Liver (tissue), 9 donors: Measurements from ENCODE around the gene DENND4A. TPM values are rescaled to one million over a fixed set of nuclear protein-coding genes. Genes with fewer than 3 reads are reported as not detected.

Source experiments
- DNase-seq: peaks from one replicate; pipeline ENCODE4 v3.0.0-alpha.2; 2017; ENCODE audit warnings: low spot score
- H3K27ac ChIP-seq, 2 donors: one replicate each; pipeline ENCODE4 v1.7.0; 2013; ENCODE audit warnings: inconsistent platforms in 2 of 2, low read length in 2 of 2, control low read depth in 1 of 2, low read depth in 1 of 2, mild to moderate bottlenecking in 1 of 2
- H3K27me3 ChIP-seq, 4 donors: one replicate each; pipeline versions ENCODE4 v1.6.1 to v1.7.0; 2013; ENCODE audit warnings: low read length in 3 of 4, inconsistent platforms in 1 of 4, mild to moderate bottlenecking in 1 of 4, moderate library complexity in 1 of 4; ENCODE audit not compliant: control insufficient read depth in 4 of 4, insufficient read depth in 4 of 4
- H3K36me3 ChIP-seq, 4 donors: one replicate each; pipeline versions ENCODE4 v1.6.1 to v1.7.0; 2013; ENCODE audit warnings: low read length in 3 of 4, mild to moderate bottlenecking in 3 of 4, low read depth in 1 of 4, moderate library complexity in 1 of 4; ENCODE audit not compliant: control insufficient read depth in 4 of 4, insufficient read depth in 3 of 4
- H3K4me1 ChIP-seq, 4 donors: one replicate each; pipeline versions ENCODE4 v1.6.1 to v1.7.0; 2013; ENCODE audit warnings: low read length in 3 of 4, mild to moderate bottlenecking in 3 of 4, moderate library complexity in 1 of 4; ENCODE audit not compliant: control insufficient read depth in 4 of 4, insufficient read depth in 4 of 4
- H3K4me3 ChIP-seq, 3 donors: one replicate each; pipeline versions ENCODE4 v1.6.1 to v1.7.0; 2013; ENCODE audit warnings: low read length in 3 of 3, control low read depth in 1 of 3, low read depth in 1 of 3, mild to moderate bottlenecking in 1 of 3
- H3K9ac ChIP-seq, 2 donors: one replicate each; pipeline ENCODE4 v1.7.0; 2013; ENCODE audit warnings: low read length in 2 of 2, mild to moderate bottlenecking in 2 of 2, moderate library complexity in 2 of 2, control low read depth in 1 of 2, low read depth in 1 of 2
- H3K9me3 ChIP-seq, 4 donors: one replicate each; pipeline versions ENCODE4 v1.6.1 to v1.7.0; 2013; ENCODE audit warnings: low read length in 3 of 4; ENCODE audit not compliant: control insufficient read depth in 4 of 4
- ATF3 ChIP-seq: IDR thresholded peaks from 2 replicates; pipeline ENCODE4 v1.6.1; 2016; ENCODE audit warnings: antibody characterized with exemption
- EGR1 ChIP-seq, 2 donors: IDR thresholded peaks; 2 replicates each; pipeline ENCODE4 v1.6.1; 2016 to 2018; ENCODE audit warnings: antibody characterized with exemption in 2 of 2, low read depth in 2 of 2
- FOXA1 ChIP-seq: IDR thresholded peaks from 2 replicates; pipeline ENCODE4 v1.6.1; 2016; ENCODE audit warnings: antibody characterized with exemption
- FOXA2 ChIP-seq: IDR thresholded peaks from 2 replicates; pipeline ENCODE4 v1.6.1; 2016; ENCODE audit warnings: antibody characterized with exemption
- GABPA ChIP-seq, 2 donors: IDR thresholded peaks in 1 of 2; conservative IDR thresholded peaks in 1 of 2; 2 replicates each; pipeline ENCODE4 v1.6.1; 2016; ENCODE audit warnings: antibody characterized with exemption in 2 of 2, mild to moderate bottlenecking in 1 of 2, moderate library complexity in 1 of 2
- HNF4A ChIP-seq, 2 donors: conservative IDR thresholded peaks; 2 replicates each; pipeline ENCODE4 v1.6.1; 2016; ENCODE audit warnings: antibody characterized with exemption in 2 of 2, mild to moderate bottlenecking in 2 of 2
- HNF4G ChIP-seq: IDR thresholded peaks from 2 replicates; pipeline ENCODE4 v1.6.1; 2016; ENCODE audit warnings: antibody characterized with exemption
- JUND ChIP-seq, 2 donors: IDR thresholded peaks; 2 replicates each; pipeline ENCODE4 v1.6.1; 2016; ENCODE audit warnings: antibody characterized with exemption in 2 of 2
- RAD21 ChIP-seq, 2 donors: IDR thresholded peaks; 2 replicates each; pipeline ENCODE4 v1.6.1; 2016; ENCODE audit warnings: antibody characterized with exemption in 2 of 2, mild to moderate bottlenecking in 2 of 2
- REST ChIP-seq: IDR thresholded peaks from 2 replicates; pipeline ENCODE4 v1.6.1; 2016; ENCODE audit warnings: antibody characterized with exemption, mild to moderate bottlenecking
- RXRA ChIP-seq, 2 donors: IDR thresholded peaks; 2 replicates each; pipeline ENCODE4 v1.6.1; 2017 to 2018; ENCODE audit warnings: antibody characterized with exemption in 2 of 2, mild to moderate bottlenecking in 1 of 2
- SP1 ChIP-seq: IDR thresholded peaks from 2 replicates; pipeline ENCODE4 v1.6.1; 2018; ENCODE audit warnings: antibody characterized with exemption, mild to moderate bottlenecking
- TAF1 ChIP-seq: conservative IDR thresholded peaks from 2 replicates; pipeline ENCODE4 v1.6.1; 2016; ENCODE audit warnings: antibody characterized with exemption, mild to moderate bottlenecking
- ZBTB33 ChIP-seq: IDR thresholded peaks from 2 replicates; pipeline ENCODE4 v1.6.1; 2016; ENCODE audit warnings: antibody characterized with exemption
- WGBS: extraction: QIAGEN DNeasy Blood & Tissue Kit; methylation state at CpG from one replicate; pipeline ENCODE4 v1.1.7; 2013; 5-methylcytosine and 5-hydroxymethylcytosine counted together
- polyA plus RNA-seq, 2 donors: library from polyadenylated mRNA; stranded (reverse) in 1 of 2; unstranded in 1 of 2; fragments of 200-250 nt in 1 of 2; fragments of >200 nt in 1 of 2; fragmentation: Nextera tagmentation in 1 of 2; extraction: Ambion mirVana in 1 of 2; gene quantifications; one replicate each; pipeline versions ENCODE4 v1.2.1 to v1.2.3, GENCODE V29; 2013 to 2015
- total RNA-seq, 2 donors: library from RNA; depleted of rRNA; stranded (reverse); fragments of >200 nt; gene quantifications; one replicate each; pipeline ENCODE4 v1.2.3, GENCODE V29; 2014
- TF ChIP-seq, protein P1 (sequence below): fragments of 150-350 bp; IDR thresholded peaks from 2 replicates; pipeline ENCODE4 v1.5.1; 2017; ENCODE audit warnings: improper control_type of control experiment, low read depth, low read length; ENCODE audit not compliant: missing input control
- TF ChIP-seq, protein P2 (sequence below): IDR thresholded peaks from 2 replicates; pipeline ENCODE4 v1.6.1; 2016; ENCODE audit warnings: antibody characterized with exemption
- donor health status: healthy.
- donor health status: healthy.
- donor health status: healthy.
- donor health status: healthy.
- donor health status: healthy.

DENND4A gene
- total and polyA plus RNA-seq, 4 donors = 5.2 to 75.5 (median 23.9) TPM

DNA sequence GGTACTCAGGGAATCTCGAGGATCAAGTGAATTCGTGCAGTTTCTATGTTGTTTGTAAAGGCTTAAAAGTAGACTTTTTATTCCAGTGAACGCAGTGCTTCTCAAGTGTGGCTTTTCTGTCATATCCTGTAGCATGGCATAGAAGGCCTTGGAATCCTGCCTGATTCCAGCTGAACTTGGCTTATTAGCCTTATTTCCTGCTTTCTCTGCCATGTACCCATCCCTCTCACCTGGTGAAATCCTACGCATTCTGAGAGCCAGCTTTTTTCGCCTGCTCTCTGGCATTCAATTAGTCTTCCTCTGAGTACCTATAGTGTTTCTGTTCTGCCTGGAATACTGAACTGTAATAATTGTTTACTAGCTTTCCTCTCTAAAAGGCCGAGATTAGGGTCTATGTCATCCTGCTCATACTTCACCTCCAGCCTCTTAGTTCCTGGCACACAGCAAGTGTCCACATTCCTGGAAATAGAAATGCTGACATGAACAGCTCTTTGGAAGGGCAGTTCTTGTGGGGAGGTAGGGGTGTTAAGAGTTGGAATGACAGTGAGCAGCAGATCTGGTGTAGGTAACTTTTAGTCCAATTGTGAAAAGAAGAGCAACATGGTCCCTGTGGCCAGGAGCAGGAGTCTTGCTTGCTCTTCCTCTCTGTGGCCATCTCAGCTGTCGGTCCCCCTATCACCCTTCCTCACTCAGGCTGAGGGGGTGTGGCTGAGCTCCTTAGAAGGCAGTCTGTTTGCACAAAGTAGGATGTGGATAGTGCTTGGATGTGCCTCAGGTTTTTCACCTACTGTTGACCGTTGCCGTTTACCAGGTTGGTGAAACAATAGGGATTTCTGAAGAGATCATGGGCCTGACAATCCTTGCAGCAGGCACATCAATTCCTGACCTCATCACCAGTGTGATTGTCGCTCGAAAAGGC is 140.0 kb downstream of the DENND4A start:
- no peak for DNase-seq
- no peak overlapping the region for H3K4me3 ChIP-seq
- no peak overlapping the region for H3K27ac ChIP-seq
- H3K9ac ChIP-seq = no peak overlapping the region
- H3K27me3 ChIP-seq = no peaks in the 10 kb centered on the region
- H3K4me1 ChIP-seq = no peaks in the 10 kb centered on the region
- TF ChIP-seq RAD21 (IDR thresholded peaks at IDR 0.05) (no peak), FOXA1 (no peak), SP1 (no peak), HNF4A (conservative IDR thresholded peaks at IDR 0.05) (no peak), ATF3 (no peak), GABPA (IDR thresholded peaks at IDR 0.05 in 1 of 2, conservative IDR thresholded peaks at IDR 0.05 in 1 of 2) (no peak), JUND (IDR thresholded peaks at IDR 0.05) (no peak)
- 83% methylated on average over 11 of the region's 11 CpGs for WGBS
- H3K36me3 ChIP-seq = peaks cover 2 to 32% (median 13%) of the 10 kb centered on the region in 4 donors
- no peaks in the 10 kb centered on the region for H3K9me3 ChIP-seq

GRCh38 chr15:65651042-65651322 is 141.1 kb downstream of the DENND4A start:
- Histone ChIP-seq H3K9ac (no peak overlapping the region), H3K4me3 (no peak overlapping the region), H3K27ac (no peak overlapping the region), H3K27me3 (no peaks in the 10 kb centered on the region), H3K36me3 (peaks cover 2 to 29% (median 12%) of the 10 kb centered on the region in 4 donors), H3K4me1 (no peaks in the 10 kb centered on the region), H3K9me3 (no peaks in the 10 kb centered on the region)
- WGBS = 96% methylated on average over 1 of the region's 1 CpG
- no peak for TF ChIP-seq TAF1
- no peak for TF ChIP-seq EGR1 (IDR thresholded peaks at IDR 0.05; ENCODE audit: low read depth in 2 of 2)
- TF ChIP-seq SP1 = no peak
- TF ChIP-seq JUND (IDR thresholded peaks at IDR 0.05) = no peak
- TF ChIP-seq HNF4G = no peak
- no peak for TF ChIP-seq ATF3
- TF ChIP-seq ZBTB33 = no peak
- TF ChIP-seq REST = no peak
- no peak for TF ChIP-seq RXRA (IDR thresholded peaks at IDR 0.05)
- TF ChIP-seq, protein P1, sequence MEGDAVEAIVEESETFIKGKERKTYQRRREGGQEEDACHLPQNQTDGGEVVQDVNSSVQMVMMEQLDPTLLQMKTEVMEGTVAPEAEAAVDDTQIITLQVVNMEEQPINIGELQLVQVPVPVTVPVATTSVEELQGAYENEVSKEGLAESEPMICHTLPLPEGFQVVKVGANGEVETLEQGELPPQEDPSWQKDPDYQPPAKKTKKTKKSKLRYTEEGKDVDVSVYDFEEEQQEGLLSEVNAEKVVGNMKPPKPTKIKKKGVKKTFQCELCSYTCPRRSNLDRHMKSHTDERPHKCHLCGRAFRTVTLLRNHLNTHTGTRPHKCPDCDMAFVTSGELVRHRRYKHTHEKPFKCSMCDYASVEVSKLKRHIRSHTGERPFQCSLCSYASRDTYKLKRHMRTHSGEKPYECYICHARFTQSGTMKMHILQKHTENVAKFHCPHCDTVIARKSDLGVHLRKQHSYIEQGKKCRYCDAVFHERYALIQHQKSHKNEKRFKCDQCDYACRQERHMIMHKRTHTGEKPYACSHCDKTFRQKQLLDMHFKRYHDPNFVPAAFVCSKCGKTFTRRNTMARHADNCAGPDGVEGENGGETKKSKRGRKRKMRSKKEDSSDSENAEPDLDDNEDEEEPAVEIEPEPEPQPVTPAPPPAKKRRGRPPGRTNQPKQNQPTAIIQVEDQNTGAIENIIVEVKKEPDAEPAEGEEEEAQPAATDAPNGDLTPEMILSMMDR = no peak
- TF ChIP-seq HNF4A (conservative IDR thresholded peaks at IDR 0.05) = no peak
- TF ChIP-seq, protein P2, sequence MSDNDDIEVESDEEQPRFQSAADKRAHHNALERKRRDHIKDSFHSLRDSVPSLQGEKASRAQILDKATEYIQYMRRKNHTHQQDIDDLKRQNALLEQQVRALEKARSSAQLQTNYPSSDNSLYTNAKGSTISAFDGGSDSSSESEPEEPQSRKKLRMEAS = no peak
- no peak for TF ChIP-seq FOXA2
- no peak for TF ChIP-seq FOXA1
- no peak for DNase-seq
